K562 (cell line): ENCODE results near the gene TM4SF4. TPM values are rescaled to one million over a fixed set of nuclear protein-coding genes. Genes with fewer than 3 reads are reported as not detected.

Source experiments
- ATAC-seq: fragments of 200-7000 bp; cut with Tn5 transposase; 3 replicates; pipeline ENCODE4 v1.9.1; 2020; ENCODE audit warnings: moderate library complexity
- BruUV-seq: library from RNA; stranded (reverse); fragments of 400-500 nt; replicated peaks from 2 replicates; lab custom pipeline; 2021; lab: Mats Ljungman, UMichigan
- CTCF ChIA-PET: fragments of 300-600 bp; formaldehyde crosslinking; extraction: SDS; loops from one replicate; lab custom pipeline; 2021; ENCODE audit warnings: low intra/inter-chr PET ratio; lab: Yijun Ruan, JAX
- POLR2A ChIA-PET: fragments of 300-600, 350-650 bp; sonication (Branson Sonifier 250); formaldehyde crosslinking; extraction: SDS; loops from one replicate; lab custom pipeline; 2021; ENCODE audit warnings: antibody characterized with exemption, inconsistent platforms; lab: Yijun Ruan, JAX
- DNase-seq, 4 experiments: peaks; one replicate each; pipeline versions ENCODE4 v3.0.0 to v3.0.0-alpha.2; 2011 to 2018; ENCODE audit warnings: low spot score in 3 of 4, mixed read lengths in 3 of 4; ENCODE audit errors: extremely low read depth in 1 of 4
- FAIRE-seq: peaks from 2 replicates; lab custom pipeline; 2011; peaks lifted over from hg19 to GRCh38; lab: Jason Lieb, UNC
- H2AFZ ChIP-seq: 2 replicates; pipeline ENCODE4 v1.6.0; 2011; ENCODE audit warnings: low read depth, low read length, control low read depth, inconsistent platforms
- H3K27ac ChIP-seq: fragments of 200-600 bp; 3 replicates; pipeline ENCODE4 v1.8.0; 2011; ENCODE audit warnings: low read depth, mild to moderate bottlenecking, control low read depth, inconsistent platforms, low read length, moderate library complexity, mixed read lengths; ENCODE audit errors: extremely low read depth
- H3K27me3 ChIP-seq, 2 experiments: fragments of 300-600 bp in 1 of 2; 2 replicates in 1 of 2; 3 replicates in 1 of 2; pipeline versions ENCODE4 v1.6.0 to v1.8.0; 2011; ENCODE audit warnings: inconsistent platforms in 2 of 2, low read length in 2 of 2, mild to moderate bottlenecking in 1 of 2, mixed read lengths in 1 of 2, moderate library complexity in 1 of 2; ENCODE audit not compliant: control insufficient read depth in 2 of 2, insufficient read depth in 2 of 2
- H3K36me3 ChIP-seq: fragments of 300-600 bp; 3 replicates; pipeline ENCODE4 v1.8.0; 2011; ENCODE audit warnings: mild to moderate bottlenecking, low read length, inconsistent platforms; ENCODE audit not compliant: control insufficient read depth, insufficient read depth
- H3K4me1 ChIP-seq, 2 experiments: fragments of 200-600 bp in 1 of 2; replicated peaks in 1 of 2; 2 replicates in 1 of 2; 3 replicates in 1 of 2; pipeline versions ENCODE4 v1.5.1 to v1.8.0; 2011; ENCODE audit warnings: inconsistent platforms in 2 of 2, low read length in 2 of 2, mild to moderate bottlenecking in 1 of 2, mixed read lengths in 1 of 2, moderate library complexity in 1 of 2; ENCODE audit not compliant: control insufficient read depth in 2 of 2, insufficient read depth in 2 of 2
- H3K4me2 ChIP-seq: 2 replicates; pipeline ENCODE4 v1.6.1; 2011; ENCODE audit warnings: low read length, control low read depth, inconsistent platforms, mixed read lengths; ENCODE audit not compliant: insufficient read depth
- H3K4me3 ChIP-seq: fragments of 200-600 bp; sonication (generic), shearing (Covaris generic); 2 replicates; pipeline ENCODE4 v1.5.1; 2016; ENCODE audit warnings: control low read depth, inconsistent platforms
- H3K79me2 ChIP-seq: fragments of 200-600 bp; 3 replicates; pipeline ENCODE4 v1.8.0; 2011; ENCODE audit warnings: low read length, inconsistent platforms; ENCODE audit not compliant: control insufficient read depth, insufficient read depth
- H3K9ac ChIP-seq, 2 experiments: 2 replicates each; pipeline versions ENCODE4 v1.6.0 to v1.6.1; 2011; ENCODE audit warnings: low read depth in 2 of 2, low read length in 2 of 2, control low read depth in 1 of 2, inconsistent platforms in 1 of 2, mild to moderate bottlenecking in 1 of 2, mixed read lengths in 1 of 2; ENCODE audit not compliant: insufficient read depth in 1 of 2
- H3K9me1 ChIP-seq: one replicate; pipeline ENCODE4 v1.6.0; 2011; ENCODE audit warnings: inconsistent platforms, mild to moderate bottlenecking, low read length, moderate library complexity; ENCODE audit not compliant: control insufficient read depth, insufficient read depth
- H3K9me3 ChIP-seq: replicated peaks from 2 replicates; pipeline ENCODE4 v1.5.1; 2011; ENCODE audit warnings: low read depth, low read length, inconsistent platforms; ENCODE audit not compliant: control insufficient read depth, insufficient read depth
- H4K20me1 ChIP-seq: replicated peaks from 2 replicates; pipeline ENCODE4 v1.6.1; 2011; ENCODE audit warnings: low read length, inconsistent platforms, mixed read lengths; ENCODE audit not compliant: control insufficient read depth, insufficient read depth
- CBX1 ChIP-seq: sonication (generic); IDR thresholded peaks from 2 replicates; pipeline ENCODE4 v1.6.1; 2016; ENCODE audit warnings: antibody characterized with exemption, low read depth, mild to moderate bottlenecking
- DMBX1 ChIP-seq: fragments of 250-450 bp; sonication (Bioruptor Pico); IDR thresholded peaks from 2 replicates; pipeline ENCODE4 v1.8.0; 2022; ENCODE audit warnings: inconsistent platforms, mild to moderate bottlenecking, moderate library complexity, borderline replicate concordance
- GTF2B ChIP-seq: IDR thresholded peaks from 2 replicates; pipeline ENCODE4 v1.6.1; 2011; ENCODE audit not compliant: insufficient read length; ENCODE audit errors: extremely low read depth
- KAT7 ChIP-seq: sonication (generic); formaldehyde crosslinking; IDR thresholded peaks from 2 replicates; pipeline ENCODE4 v1.8.0; 2022; ENCODE audit warnings: missing genetic modification reagents, mild to moderate bottlenecking, borderline replicate concordance
- NRF1 ChIP-seq, 2 experiments: fragments of 450-650 bp; IDR thresholded peaks in 1 of 2; conservative IDR thresholded peaks in 1 of 2; 2 replicates each; pipeline ENCODE4 v1.6.1; 2014; ENCODE audit warnings: mild to moderate bottlenecking in 2 of 2
- POLR2H ChIP-seq: IDR thresholded peaks from 2 replicates; pipeline ENCODE4 v1.6.1; 2016; ENCODE audit warnings: missing genetic modification characterization, low read depth, mild to moderate bottlenecking, control low read depth, missing compliant biosample characterization, moderate library complexity
- SNIP1 ChIP-seq: fragments of 450-650 bp; IDR thresholded peaks from 2 replicates; pipeline ENCODE4 v1.7.1; 2017; ENCODE audit warnings: low read depth, mild to moderate bottlenecking
- STAT5A ChIP-seq: IDR thresholded peaks from 2 replicates; pipeline ENCODE4 v1.6.1; 2012; ENCODE audit warnings: low read length, inconsistent platforms, borderline replicate concordance
- TOE1 ChIP-seq, 2 experiments: fragments of 450-650 bp in 1 of 2; sonication (generic) in 1 of 2; formaldehyde crosslinking in 1 of 2; IDR thresholded peaks; 2 replicates each; pipeline versions ENCODE4 v1.7.1 to v1.8.0; 2016 to 2022; ENCODE audit warnings: borderline replicate concordance in 2 of 2, mild to moderate bottlenecking in 2 of 2, antibody characterized with exemption in 1 of 2, inconsistent platforms in 1 of 2, low read depth in 1 of 2, missing genetic modification reagents in 1 of 2, moderate library complexity in 1 of 2
- ZBTB12 ChIP-seq: fragments of 250-450 bp; sonication (Bioruptor Pico); IDR thresholded peaks from 2 replicates; pipeline ENCODE4 v1.4.0; 2020
- ZNF507 ChIP-seq: conservative IDR thresholded peaks from 2 replicates; pipeline ENCODE4 v1.6.1; 2017; ENCODE audit warnings: missing genetic modification characterization, missing compliant biosample characterization
- ZNF586 ChIP-seq: fragments of 450-650 bp; formaldehyde crosslinking; conservative IDR thresholded peaks from 2 replicates; pipeline ENCODE4 v1.4.0; 2020; ENCODE audit warnings: mild to moderate bottlenecking, moderate library complexity
- ZNF830 ChIP-seq: fragments of 250-450 bp; sonication (Bioruptor Pico); IDR thresholded peaks from 2 replicates; pipeline ENCODE4 v1.5.0; 2021; ENCODE audit warnings: mild to moderate bottlenecking
- ZSCAN32 ChIP-seq: fragments of 450-650 bp; formaldehyde crosslinking; IDR thresholded peaks from 2 replicates; pipeline ENCODE4 v1.4.0; 2020; ENCODE audit warnings: mild to moderate bottlenecking, moderate library complexity
- WGBS: fragments of 100-300 bp; shearing (Covaris generic); methylation state at CpG from one replicate; pipeline ENCODE4 v1.1.6; 2016; ENCODE audit warnings: low coverage, mixed read lengths; ENCODE audit not compliant: insufficient coverage; ENCODE audit errors: missing lambda C conversion rate; 5-methylcytosine and 5-hydroxymethylcytosine counted together
- in situ Hi-C: fragments of 300-500 bp; cut with MboI; formaldehyde crosslinking; loops from 4 replicates; pipeline ENCODE4 v1.15.0; 2018; ENCODE audit warnings: inconsistent platforms, mixed read lengths
- intact Hi-C: fragments of 100-400 bp; cut with micrococcal nuclease; formaldehyde crosslinking; loops from 2 replicates; pipeline ENCODE4 v1.14.2; 2022
- polyA plus RNA-seq, 8 experiments: library from polyadenylated mRNA; depleted of rRNA in 4 of 8; stranded (reverse) in 5 of 8; unstranded in 3 of 8; fragments of >200 nt; fragmentation: Nextera tagmentation in 2 of 8; fragmentation: Illumina TruSeq in 1 of 8; extraction: Ambion mirVana in 2 of 8; extraction: Trizol in 1 of 8; gene quantifications; 2 replicates each; pipeline versions ENCODE4 v1.2.1 to v1.2.3, GENCODE V29; 2011 to 2014; ENCODE audit warnings: inconsistent platforms in 1 of 8, missing spikeins in 1 of 8
- total RNA-seq, 7 experiments: library from RNA; depleted of rRNA in 6 of 7; stranded (reverse); fragments of >200 nt in 6 of 7; fragmentation: Illumina TruSeq in 2 of 7; extraction: Trizol in 2 of 7; gene quantifications; 2 replicates each; pipeline versions ENCODE4 v1.2.1 to v1.2.3, GENCODE V29; 2011 to 2021; ENCODE audit warnings: low replicate concordance in 1 of 7
- TF ChIP-seq, protein P1 (sequence below): sonication (generic); formaldehyde crosslinking; IDR thresholded peaks from 2 replicates; pipeline ENCODE4 v1.8.1; 2023; ENCODE audit warnings: mild to moderate bottlenecking, missing genetic modification reagents

TM4SF4 gene
- total and polyA plus RNA-seq, 9 of the 15 experiments (the other 6 are each of a cell fraction or from before 2014, with no cell fraction given), result 0.31 TPM; not detected in 8

DNA sequence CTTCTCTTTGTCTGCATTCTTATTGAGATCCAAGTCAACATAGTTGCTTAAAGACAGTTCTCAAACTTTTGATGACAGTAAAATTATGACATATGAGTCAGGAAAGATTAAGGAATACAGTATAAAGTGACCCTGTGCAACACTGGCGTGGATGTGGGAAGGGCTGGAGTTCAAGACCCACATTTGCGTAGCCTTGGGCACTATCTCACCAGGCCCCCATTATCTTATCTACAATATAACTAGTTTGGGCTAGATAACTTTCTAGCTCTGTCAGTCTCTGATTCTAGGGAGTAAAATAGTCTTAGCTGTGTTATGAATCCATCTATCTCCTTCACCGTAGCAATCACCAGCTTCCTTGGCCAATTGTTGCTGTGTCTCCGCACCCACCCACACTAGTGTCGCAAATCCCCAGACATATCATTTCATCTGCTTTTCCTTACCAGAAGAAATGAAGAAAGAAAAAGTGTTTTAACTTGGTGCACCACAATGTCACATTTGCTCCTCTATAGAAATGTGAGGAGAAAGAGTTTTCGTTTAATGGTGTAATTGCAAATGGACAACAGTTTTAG is 14.9 kb upstream of the TM4SF4 start:
- no peak for DNase-seq
- Histone ChIP-seq H4K20me1 (no peaks in the 10 kb centered on the region), H3K9me3 (no peaks in the 10 kb centered on the region), H3K27ac (no peak overlapping the region), H3K36me3 (no peaks in the 10 kb centered on the region), H2AFZ (no peak overlapping the region), H3K4me2 (no peak overlapping the region), H3K9me1 (no peaks in the 10 kb centered on the region), H3K79me2 (no peaks in the 10 kb centered on the region), H3K27me3 (peaks cover 7 to 15% of the 10 kb centered on the region in 2 experiments; a peak in 4 of 5 replicates), H3K4me1 (no peaks in the 10 kb centered on the region), H3K4me3 (no peak overlapping the region), H3K9ac (no peak overlapping the region)
- no peak for FAIRE-seq
- 2% methylated on average over 6 of the region's 6 CpGs for WGBS
- no TSS peak for BruUV-seq
- in situ Hi-C loops (no loop called here), intact Hi-C loops (no loop called here)
- CTCF ChIA-PET, result no interaction called here
- TF ChIP-seq ZBTB12 (CRISPR knock-in tag) (no peak), TOE1 (IDR thresholded peaks at IDR 0.05; ENCODE audit: borderline replicate concordance) (no peak), TOE1 (CRISPR knock-in tag; IDR thresholded peaks at IDR 0.05; ENCODE audit: borderline replicate concordance, low read depth) (no peak), SNIP1 (no peak), ZNF507 (no peak), GTF2B (no peak), KAT7 (CRISPR knock-in tag) (no peak), ZNF830 (CRISPR knock-in tag) (no peak), POLR2H (no peak), CBX1 (no peak), DMBX1 (CRISPR knock-in tag) (no peak), ZSCAN32 (CRISPR knock-in tag) (no peak), ZNF586 (CRISPR knock-in tag) (no peak), NRF1 (conservative IDR thresholded peaks at IDR 0.05 in 1 of 2, IDR thresholded peaks at IDR 0.05 in 1 of 2) (no peak), STAT5A (no peak)
- TF ChIP-seq, protein P1, sequence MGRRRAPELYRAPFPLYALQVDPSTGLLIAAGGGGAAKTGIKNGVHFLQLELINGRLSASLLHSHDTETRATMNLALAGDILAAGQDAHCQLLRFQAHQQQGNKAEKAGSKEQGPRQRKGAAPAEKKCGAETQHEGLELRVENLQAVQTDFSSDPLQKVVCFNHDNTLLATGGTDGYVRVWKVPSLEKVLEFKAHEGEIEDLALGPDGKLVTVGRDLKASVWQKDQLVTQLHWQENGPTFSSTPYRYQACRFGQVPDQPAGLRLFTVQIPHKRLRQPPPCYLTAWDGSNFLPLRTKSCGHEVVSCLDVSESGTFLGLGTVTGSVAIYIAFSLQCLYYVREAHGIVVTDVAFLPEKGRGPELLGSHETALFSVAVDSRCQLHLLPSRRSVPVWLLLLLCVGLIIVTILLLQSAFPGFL (CRISPR knock-in tag), result no peak
- TF ChIP-seq, all 486 proteins: peak for 0
- ATAC-seq, result no peak
- POLR2A ChIA-PET, result interaction anchor here (0.9 kb wide), 1 partner anchor 10 kb away, joined by 3 read pairs; no protein-coding TSS in a partner anchor
